Renal cortical epithelial cell (primary cell): ENCODE results near the gene MRPL51. TPM values are rescaled to one million over a fixed set of nuclear protein-coding genes. Genes with fewer than 3 reads are reported as not detected.

Experiments used
- DNase-seq: peaks from one replicate; pipeline ENCODE4 v3.0.0-alpha.2; 2011; ENCODE audit warnings: low read depth
- total RNA-seq: library from RNA; depleted of rRNA; stranded (reverse); fragments of >200 nt; gene quantifications from 2 replicates; pipeline ENCODE4 v1.2.3, GENCODE V29; 2014

Gene MRPL51
- total RNA-seq, 1 donor from 2014 or later: 57.1 TPM

- no peak for DNase-seq
Measured at GRCh38 chr12:6461401-6462233, 31.4 kb downstream of the MRPL51 start.

- no peak for DNase-seq
Measured at GRCh38 chr12:6460751-6461371, 32.2 kb downstream of the MRPL51 start.

DNA sequence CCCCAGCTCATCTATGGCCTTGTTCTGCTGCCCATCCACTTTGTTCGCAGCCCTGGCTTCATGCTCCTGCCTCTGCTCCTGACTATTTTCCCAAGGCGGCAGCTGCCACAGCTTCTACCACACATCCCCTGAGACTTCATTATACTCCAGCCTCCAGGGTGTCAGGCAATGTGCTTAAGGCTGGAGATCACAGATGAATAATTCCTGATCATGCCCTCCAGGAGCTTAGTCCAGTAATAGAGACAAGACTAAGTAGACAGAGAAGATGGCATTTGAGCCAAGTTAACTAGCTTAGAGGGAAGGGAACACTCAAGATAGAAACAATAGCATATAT, 34.1 kb downstream of the MRPL51 start:
- no peak for DNase-seq

DNA sequence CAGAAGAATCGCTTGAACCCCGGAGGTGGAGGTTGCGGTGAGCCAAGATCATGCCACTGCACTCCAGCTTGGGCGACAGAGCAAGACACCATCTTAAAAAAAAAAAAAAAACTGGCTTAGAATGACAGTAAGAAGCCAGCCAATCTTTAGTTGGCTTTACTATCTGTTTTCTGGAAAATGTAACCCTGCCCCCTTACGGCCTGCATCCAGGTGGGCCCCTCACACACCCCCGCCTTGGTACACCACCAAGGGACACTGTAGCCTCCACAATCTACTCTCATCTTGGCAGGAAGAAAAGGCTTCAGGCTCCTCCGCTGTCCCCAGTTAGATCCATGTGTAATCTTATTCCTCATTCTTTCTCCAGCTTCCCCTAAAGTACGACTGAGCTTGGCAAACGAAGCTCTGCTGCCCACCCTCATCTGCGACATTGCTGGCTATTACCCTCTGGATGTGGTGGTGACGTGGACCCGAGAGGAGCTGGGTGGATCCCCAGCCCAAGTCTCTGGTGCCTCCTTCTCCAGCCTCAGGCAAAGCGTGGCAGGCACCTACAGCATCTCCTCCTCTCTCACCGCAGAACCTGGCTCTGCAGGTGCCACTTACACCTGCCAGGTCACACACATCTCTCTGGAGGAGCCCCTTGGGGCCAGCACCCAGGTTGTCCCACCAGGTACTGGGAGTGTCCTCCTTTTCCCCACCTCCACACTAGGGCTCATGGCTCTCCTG, 34.6 kb downstream of the MRPL51 start:
- no peak for DNase-seq

DNA sequence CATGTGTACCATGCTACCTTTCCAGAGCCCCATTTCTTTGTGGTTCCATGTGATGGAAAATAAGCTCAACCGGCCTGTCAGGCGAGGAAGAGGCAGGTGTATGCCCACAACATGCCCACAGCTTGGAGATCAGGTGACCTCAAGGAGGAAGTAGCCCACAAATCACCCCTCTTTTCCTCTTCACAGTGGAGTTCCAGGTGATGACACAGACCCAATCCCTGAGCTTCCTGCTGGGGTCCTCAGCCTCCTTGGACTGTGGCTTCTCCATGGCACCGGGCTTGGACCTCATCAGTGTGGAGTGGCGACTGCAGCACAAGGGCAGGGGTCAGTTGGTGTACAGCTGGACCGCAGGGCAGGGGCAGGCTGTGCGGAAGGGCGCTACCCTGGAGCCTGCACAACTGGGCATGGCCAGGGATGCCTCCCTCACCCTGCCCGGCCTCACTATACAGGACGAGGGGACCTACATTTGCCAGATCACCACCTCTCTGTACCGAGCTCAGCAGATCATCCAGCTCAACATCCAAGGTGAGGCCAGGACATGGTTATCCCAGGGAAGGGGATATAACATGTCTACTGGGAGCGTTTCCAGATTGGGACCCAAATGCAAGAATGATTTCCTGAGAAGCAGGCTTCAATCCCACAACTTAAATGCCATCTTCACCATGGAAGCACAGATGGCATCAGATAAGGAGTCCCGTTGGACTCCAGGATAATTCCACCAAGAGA, 35.7 kb downstream of the MRPL51 start:
- DNase-seq: no peak

- DNase-seq: no peak
Measured at GRCh38 chr12:6452944-6453630, 40.0 kb downstream of the MRPL51 start.

GRCh38 chr12:6452245-6452943, 40.7 kb downstream of the MRPL51 start:
- DNase-seq: no peak

DNA sequence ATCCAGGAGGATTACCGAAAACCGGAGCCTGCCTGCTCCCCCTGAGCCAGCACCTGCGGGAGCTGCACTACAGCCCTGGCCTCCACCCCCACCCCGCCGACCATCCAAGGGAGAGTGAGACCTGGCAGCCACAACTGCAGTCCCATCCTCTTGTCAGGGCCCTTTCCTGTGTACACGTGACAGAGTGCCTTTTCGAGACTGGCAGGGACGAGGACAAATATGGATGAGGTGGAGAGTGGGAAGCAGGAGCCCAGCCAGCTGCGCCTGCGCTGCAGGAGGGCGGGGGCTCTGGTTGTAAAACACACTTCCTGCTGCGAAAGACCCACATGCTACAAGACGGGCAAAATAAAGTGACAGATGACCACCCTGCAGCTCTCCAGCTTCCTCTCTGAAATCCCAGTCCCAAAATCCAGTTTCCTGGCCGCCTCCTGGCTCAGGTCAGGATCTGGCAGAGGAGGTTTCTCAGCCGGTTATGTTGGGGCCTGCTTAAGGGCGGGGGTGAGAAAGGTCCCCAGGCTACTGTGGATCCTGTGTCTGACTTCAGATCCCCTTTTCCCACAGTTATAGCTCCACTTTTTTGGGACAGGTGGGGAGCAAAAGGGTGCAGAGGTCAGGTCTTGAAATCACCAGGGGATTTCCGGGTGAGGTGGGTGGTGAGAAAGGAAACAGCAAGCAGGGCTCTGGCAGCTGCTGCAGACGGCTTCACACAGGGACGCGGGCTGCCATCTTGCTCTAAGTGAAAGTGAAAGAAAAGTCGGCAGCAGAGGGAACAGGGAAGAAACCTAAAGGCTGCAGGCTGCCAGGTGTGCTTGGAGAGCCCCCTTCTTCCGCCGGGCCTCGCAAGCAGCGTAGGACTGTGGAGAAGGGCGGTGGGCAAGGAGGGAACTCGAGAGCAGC, 41.5 kb downstream of the MRPL51 start, which contains the start of gene TAPBPL:
Gene TAPBPL, plus strand, starts transcription at position 695 of the 897 bp plus-strand sequence. CDS start 207 bp downstream, outside the sequence.
- DNase-seq: peak; percentile 75

DNA sequence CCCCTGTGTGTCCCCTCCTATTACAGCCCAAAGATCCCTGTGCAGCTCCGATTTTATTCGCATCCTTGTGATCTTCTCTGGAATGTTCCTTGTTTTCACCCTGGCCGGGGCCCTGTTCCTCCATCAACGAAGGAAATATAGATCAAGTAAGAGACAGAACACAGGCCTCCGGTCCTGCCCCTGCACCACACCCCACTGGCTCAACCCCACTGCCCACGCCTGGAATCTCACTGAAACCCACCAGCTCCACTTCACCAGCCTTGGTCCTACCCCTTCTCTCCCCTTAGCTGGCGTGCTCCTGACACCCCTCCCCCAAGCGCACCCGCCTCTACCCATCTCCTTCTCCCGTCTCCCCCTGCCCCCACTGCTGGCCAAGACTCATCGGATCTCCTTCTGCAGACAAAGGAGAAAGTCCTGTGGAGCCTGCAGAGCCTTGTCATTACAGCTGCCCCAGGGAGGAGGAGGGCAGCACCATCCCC, 42.2 kb downstream of the MRPL51 start:
- no peak for DNase-seq

- DNase-seq: no peak
Measured at GRCh38 chr12:6450091-6450868, 42.8 kb downstream of the MRPL51 start.

- no peak for DNase-seq
Measured at GRCh38 chr12:6444704-6445688, 48.1 kb downstream of the MRPL51 start, which contains the start of gene CD27. Gene CD27 (plus strand): TSS chr12:6444955. CDS start chr12:6445096, 141 bp downstream.

- DNase-seq: no peak
Measured at GRCh38 chr12:6444031-6444430, 49.0 kb downstream of the MRPL51 start.

DNA sequence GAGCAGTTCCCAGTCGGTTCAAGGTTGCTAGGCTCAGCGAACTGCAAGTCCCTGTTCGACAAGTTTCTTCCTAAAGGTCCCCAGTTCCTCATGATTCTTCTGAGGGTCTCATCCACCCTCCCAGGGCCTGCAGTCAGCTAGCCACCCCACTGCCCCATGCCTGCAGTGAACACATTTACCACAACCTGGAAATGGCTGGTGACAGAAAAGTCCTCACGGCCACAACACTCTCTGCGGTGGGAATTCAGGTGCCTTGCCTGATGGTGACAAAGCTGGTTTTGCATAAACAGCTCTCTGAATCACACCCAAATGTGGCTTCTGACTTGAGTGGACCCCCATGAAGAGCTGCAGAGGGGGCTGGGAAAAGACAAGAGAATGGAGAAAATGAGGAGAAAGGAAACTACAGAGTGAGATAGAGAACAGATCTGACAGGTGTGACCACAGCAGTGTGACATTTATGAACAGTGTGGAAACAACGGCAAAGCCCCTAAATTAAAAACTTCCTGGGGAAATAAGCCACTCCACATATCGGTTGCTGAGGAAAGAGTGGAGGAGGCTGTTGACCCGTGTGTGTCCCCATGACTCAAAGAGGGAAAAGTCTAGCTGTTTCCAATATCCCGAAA, 49.6 kb downstream of the MRPL51 start:
- DNase-seq: no peak

DNA sequence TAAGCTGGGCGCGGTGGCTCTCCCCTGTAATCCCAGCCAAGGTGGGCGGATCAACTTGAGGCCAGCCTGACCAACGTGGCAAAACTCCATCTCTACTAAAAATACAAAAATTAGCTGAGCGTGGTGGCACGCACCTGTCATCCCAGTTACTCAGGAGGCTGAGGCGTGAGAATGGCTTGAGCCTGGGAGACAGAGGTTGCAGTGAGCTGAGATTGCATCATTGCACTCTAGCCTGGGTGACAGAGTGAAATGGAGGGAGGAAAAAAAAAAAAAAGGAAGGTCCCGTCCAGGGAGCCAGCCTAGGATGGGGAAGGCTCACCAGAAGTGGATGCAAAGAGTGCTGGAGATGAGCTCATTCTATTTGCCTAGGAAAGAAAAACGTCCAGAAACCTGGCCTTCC, 50.2 kb downstream of the MRPL51 start:
- no peak for DNase-seq
